ENCODE measurements around the gene CACNA1G.

Gene CACNA1G

DNA sequence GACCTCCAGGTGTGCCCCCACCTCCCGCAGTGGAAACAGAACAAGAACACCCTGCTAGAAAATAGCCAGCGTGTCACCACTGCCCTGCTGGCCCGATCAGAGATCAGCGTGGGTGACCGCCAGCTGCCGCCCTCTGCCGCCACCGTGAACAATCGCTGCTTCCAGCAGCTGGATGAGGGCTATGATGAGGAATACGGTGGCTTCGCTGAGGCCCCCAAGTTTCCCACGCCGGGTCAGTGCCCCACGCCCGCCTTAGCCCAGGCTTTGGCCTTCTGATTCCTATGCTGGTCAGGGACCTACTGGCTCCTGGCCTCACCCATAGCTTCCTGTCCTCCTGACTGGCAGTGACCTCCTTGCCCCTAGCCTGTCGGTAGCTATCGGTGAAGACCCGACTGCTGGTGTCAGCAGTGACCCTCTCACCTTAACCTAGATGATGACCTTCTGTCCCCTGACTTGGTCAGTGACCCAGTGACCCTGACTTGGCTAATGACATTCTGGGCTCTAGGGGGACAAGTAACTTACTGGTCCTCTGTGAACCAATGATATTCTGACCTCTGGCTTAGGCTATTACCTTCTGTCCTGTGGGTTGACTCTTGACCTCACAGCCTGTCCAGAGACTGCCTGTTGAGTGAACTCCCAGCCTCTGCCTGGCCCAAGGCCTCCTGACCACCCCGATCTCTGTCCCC lies 11.1 kb upstream of the CACNA1G start:
- no peak for DNase-seq

DNA sequence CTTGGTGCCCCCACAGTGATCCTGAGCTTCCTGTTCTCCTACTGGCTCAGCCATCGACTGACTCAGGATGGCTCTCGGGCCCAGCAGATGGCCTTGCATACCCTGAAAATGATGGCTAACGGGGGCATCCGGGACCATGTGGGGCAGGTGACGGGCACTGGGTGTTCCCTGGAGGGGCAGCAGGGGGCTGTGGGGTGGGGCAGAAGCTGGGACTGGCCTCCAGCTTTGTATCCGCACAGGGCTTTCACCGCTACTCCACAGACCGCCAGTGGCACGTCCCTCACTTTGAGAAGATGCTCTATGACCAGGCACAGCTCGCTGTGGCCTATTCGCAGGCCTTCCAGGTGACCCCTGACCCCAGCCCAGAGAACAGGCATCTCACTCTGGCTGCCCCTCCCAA lies 10.5 kb upstream of the CACNA1G start:
- DNase-seq: no peak

DNA sequence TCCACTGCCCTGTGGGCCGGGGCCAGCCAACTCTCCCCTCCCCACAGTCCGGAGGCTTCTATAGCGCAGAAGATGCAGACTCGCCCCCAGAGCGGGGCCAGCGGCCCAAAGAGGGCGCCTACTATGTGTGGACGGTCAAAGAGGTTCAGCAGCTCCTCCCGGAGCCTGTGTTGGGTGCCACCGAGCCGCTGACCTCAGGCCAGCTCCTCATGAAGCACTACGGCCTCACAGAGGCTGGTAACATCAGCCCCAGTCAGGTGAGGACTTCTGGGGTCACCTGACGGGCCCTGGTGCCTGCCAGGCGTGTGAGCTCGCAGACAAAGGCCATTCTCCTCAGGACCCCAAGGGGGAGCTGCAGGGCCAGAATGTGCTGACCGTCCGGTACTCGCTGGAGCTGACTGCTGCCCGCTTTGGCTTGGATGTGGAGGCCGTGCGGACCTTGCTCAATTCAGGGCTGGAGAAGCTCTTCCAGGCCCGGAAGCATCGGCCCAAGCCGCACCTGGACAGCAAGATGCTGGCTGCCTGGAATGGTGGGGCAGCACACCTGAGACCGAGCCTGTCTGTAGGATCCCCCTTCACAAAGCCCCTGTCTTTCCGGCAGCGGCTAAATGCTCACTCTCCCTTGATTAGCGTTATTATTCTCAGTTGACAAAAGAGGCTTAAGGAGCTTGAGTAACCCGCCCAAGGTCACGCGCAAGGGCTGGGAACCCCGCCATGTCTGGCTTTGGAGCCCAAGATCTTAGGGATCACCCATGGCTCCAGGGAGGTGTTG lies 9.7 kb upstream of the CACNA1G start:
- peak; percentile 30 for DNase-seq

DNA sequence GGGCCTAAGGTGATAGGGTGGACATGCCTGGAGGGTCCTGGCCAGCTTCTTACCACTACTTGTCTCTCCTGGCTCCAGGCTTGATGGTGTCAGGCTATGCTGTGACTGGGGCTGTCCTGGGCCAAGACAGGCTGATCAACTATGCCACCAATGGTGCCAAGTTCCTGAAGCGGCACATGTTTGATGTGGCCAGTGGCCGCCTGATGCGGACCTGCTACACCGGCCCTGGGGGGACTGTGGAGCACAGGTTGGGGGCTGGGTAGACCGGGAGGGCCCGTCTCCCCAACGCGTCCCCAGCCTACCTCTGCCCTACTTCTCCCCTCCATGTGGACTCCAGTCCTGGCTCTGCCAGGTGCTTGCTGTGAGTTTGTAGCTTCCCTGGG lies 9.1 kb upstream of the CACNA1G start:
- DNase-seq: no peak

DNA sequence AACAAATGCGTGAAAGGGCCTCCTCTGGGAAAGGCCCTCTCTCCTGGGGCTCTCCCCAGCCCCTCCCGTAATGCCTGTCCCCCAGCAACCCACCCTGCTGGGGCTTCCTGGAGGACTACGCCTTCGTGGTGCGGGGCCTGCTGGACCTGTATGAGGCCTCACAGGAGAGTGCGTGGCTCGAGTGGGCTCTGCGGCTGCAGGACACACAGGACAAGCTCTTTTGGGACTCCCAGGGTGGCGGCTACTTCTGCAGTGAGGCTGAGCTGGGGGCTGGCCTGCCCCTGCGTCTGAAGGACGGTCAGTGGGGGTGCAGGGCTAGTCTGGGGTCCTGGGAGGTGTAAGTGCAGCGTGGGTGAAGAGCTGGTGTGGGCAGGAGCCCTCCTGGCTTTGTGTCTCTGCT lies 8.6 kb upstream of the CACNA1G start:
- no peak for DNase-seq

DNA sequence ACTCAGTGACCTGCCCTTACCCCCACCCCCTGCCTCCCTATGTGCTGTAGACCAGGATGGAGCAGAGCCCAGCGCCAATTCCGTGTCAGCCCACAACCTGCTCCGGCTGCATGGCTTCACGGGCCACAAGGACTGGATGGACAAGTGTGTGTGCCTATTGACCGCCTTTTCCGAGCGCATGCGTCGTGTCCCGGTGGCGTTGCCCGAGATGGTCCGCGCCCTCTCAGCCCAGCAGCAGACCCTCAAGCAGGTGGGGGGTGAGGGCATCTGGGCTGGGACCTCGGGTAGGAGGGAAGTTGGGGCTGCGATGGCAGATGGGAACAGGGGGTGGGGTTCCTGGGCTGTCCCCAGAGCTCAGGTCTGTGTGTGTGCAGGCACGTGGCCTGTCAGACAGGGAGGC lies 6.3 kb upstream of the CACNA1G start:
- no peak for DNase-seq

DNA sequence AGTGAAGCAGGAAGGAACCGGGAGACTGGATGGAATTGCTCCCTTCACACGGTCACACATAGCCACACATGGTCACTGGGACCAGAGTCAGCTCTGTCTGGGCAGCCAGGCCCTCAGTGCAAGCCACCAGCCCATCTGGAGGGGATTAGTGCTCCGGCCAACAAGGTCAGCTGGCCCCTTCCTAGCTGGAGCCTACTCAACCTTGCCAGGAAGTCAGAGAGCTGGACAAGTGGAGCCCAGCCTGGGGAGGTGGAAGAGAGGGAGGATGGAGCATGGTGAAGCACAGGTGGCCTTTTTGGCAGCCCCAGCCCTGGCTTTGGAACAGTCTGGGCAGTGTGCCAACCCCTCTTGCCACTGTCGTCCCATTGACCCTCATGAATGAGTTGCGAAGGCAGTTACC lies 3.7 kb upstream of the CACNA1G start:
- peak; percentile 16 for DNase-seq

DNA sequence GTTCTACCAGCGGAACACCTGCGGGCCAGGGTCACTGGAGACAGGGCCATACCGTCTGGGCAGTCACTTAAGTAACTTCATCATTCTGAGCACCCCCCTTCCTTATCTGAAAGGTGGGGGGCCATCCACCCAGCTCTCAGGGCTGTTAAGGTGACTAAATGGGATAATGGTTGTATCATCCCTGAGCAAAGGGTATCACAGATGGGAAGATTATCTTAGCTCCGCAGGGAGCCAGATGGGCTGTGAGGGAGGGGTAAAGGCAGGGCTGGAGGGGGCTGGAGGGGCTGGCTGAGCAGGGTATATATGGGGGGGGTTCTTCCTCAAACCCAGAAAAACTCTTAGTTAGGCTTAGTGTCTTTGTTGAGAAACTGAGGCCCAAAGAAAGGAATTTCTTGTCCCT lies 2.9 kb upstream of the CACNA1G start:
- no peak for DNase-seq

DNA sequence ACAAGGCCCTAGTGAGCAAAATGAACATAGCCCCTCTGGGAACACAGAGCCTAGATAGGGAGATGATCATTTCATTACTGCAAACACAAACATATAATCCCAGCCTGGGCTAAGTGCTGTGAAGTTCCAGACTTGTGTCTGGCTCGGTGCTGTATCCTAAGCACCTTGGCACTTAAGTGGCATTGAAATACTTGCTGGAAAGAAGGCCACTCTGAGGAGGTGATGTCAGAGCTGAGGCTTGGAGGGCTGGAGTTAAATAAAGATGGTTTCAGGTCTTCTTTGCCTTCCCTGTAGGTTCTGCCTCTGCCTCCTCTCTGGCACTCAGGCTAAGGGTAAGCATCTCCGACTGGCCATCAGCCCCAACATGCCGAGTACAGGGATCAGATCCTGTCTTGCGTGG lies 2.4 kb upstream of the CACNA1G start:
- no peak for DNase-seq

DNA sequence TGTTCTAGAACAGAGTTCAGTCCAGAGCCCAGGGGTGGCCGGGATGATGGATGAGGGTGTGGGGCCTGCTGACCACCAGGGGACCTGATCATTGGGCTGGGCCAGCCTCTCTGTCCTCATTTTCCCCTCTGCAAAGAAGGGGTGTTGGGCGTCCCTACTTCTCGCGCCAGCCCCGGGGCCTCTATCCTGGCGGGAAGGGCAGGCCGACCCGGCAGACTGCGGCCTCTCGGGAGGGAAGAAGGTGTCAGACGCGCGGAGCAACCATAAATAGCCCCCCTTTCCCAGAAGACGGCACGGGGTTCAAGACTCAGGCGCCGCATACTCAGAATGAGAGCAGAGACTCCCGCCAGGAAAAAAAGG lies 2.0 kb upstream of the CACNA1G start:
- no peak for DNase-seq

DNA sequence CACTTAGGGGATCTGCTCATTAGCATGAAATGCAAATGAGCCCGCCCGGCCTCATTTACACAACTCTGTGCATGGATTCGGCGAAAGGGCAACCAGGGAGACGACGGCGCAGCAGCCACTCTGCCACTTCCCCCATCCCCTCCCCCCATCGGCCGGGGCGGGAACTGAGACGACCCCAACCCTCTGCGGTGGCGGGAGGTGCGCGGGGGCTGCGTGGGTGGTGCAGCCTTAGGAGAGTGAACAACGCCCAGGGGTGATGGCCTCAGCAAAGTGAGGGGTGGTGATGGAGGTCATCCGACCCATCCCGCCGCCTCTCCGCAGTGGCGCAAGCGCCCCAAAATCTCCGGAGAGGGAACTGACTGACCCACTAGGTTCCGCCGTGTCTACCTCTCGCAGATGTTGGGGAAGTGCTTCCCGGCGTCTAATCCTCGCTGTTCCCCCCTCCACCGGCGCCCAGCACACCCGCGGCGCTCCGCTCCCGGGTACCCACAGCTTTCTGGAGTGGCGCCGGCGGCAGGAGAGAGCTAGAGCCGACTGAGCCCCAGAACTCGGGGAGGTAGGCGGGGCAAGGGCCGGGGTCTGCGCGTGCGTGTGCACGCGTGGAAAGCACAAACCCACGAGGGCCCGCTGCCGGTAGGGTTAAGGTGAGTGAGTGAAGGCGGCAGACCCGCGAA lies 1.4 kb upstream of the CACNA1G start:
- DNase-seq: no peak

DNA sequence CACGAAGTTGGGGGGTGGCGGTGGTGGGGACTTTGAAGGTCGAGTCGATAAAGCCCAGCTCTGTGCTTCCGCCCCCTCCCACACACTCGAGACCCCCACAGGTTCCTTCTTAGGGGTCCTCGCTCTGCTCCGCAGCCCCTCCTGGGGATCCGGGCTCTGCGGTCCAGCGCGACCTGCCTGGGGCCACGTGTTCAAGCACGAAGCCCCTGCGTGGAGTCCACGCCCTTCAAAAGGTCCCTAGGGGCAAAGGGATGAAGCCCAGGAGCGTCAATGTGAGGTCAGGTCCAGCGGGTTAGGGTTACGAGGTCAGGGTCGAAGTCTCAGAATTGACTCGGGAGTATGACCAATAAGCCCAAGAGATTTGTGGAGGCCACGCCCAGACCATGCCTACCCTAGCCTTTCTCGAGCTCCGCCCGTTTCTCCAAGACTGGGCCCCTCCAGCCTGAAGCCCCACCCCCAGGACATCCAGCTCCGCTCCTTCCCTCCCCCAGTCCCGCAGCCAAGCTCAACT lies 786 bp upstream of the CACNA1G start:
- no peak for DNase-seq

DNA sequence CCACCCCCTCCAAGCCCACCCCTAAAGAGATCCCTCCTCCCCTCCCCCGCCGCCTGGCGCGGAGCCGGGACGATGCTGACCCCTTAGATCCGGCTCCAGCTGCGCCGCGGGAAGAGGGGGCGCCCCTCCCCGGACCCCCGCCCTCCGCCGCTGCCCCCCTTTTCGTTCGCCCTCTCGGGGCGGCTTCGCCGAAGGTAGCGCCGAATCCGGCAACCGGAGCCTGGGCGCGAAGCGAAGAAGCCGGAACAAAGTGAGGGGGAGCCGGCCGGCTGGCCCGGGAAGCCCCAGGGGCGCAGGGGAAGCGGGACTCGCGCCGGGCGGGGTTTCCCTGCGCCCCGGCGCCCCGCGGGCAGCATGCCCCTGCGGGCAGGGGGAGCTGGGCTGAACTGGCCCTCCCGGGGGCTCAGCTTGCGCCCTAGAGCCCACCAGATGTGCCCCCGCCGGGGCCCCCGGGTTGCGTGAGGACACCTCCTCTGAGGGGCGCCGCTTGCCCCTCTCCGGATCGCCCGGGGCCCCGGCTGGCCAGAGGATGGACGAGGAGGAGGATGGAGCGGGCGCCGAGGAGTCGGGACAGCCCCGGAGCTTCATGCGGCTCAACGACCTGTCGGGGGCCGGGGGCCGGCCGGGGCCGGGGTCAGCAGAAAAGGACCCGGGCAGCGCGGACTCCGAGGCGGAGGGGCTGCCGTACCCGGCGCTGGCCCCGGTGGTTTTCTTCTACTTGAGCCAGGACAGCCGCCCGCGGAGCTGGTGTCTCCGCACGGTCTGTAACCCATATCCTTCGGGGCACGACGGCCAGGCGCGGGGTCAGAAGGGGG lies 623 bp downstream of the CACNA1G start:
- DNase-seq: no peak

DNA sequence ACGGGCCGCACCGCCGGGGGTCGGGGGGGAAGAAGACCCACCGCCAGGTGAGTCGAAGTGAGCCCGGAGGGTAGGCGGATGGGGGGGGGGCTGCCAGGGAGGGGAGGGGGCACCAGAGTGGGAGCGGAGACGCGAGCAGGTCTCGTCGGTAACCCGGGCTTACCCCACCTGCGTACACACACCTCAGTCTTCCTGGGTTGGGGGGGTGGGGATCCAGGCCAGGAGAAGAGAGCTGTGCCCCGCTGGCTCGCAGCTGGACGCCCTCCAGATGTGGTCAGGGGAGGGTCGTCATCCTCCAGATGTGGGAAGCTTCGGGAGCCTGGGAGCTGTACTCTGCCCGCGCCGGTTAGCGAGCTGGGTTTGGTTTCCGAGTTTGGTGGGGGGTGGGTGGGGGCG lies 1.2 kb downstream of the CACNA1G start:
- no peak for DNase-seq

DNA sequence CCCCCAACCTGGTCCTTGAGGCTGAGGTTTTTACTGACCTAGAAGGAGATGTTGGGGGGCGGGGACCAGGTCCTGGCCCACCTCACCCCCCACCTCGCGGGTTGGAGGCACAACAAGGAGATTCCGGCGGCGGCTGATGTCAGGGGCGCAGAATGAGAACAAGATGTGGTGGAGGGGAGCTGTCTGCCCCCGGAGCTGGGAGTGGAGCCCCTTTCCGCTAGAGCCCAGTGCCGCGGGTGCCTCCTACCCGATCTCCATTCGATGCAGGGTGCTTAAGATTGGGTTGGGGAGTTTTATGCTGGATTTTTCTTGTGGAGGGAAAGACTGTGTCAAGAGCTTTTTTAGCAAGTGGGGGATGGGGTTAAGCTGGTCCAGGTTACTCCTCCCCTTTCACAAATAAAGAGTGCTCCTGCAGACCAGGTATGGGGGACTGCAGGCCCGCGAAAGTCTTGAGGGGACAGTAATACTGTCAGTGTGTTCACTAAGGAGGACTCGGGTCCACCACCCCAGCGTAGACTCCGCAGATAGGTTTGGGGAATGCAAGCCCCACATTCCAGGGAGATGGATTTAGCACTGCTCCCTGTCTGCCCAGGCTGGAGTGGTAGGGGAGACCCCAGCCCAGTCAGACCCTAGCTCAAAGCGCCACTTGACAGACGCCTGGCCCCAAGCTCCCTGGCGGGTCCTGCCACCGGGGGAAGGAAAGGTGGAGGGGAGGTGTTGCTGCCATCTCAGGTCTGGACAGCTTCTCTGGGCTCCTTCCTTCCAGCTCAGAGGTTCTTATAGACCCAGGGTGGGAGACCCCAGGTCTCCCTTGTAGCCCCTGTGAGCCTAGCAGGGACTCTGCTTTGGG lies 2.0 kb downstream of the CACNA1G start:
- DNase-seq: no peak

DNA sequence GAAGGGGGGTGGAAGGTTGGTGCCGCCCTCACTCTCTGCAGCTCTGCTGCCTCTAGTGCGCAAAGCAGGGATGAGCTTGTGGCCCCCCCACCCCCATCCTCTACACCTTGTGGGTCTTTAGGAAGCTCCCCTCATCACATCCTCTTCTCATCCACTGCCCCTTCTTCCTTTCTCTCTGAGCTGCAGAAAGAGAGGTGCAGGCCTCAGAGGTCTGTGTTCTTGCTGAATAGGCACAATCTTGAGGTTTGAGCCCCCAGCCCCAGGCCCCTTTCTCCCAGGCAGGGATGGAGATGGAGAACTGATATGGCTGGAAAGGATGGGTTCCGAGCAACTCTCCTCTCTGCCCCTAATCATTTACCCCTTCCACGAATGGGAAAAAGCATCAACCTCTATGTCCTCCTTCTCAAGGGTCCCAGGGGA lies 2.6 kb downstream of the CACNA1G start:
- DNase-seq: no peak

DNA sequence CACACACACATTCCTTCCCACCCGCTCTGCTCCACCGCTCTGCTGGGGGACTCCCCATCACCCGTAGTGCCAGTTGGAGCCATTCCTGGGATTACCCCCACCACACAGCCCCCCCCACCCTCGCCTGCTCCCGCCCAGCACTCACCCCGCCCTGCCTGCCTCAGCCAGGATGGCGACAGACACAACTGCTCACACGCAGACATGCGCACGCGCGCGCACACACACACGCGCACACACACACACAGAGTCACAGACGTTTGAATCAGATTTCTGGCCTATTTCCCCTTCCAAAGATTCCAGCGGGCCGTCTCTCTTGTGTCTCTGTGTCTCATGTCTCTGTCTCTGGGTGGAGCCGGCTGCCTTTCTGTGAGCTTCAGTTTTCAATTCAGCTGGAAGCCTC lies 4.4 kb downstream of the CACNA1G start:
- no peak for DNase-seq

DNA sequence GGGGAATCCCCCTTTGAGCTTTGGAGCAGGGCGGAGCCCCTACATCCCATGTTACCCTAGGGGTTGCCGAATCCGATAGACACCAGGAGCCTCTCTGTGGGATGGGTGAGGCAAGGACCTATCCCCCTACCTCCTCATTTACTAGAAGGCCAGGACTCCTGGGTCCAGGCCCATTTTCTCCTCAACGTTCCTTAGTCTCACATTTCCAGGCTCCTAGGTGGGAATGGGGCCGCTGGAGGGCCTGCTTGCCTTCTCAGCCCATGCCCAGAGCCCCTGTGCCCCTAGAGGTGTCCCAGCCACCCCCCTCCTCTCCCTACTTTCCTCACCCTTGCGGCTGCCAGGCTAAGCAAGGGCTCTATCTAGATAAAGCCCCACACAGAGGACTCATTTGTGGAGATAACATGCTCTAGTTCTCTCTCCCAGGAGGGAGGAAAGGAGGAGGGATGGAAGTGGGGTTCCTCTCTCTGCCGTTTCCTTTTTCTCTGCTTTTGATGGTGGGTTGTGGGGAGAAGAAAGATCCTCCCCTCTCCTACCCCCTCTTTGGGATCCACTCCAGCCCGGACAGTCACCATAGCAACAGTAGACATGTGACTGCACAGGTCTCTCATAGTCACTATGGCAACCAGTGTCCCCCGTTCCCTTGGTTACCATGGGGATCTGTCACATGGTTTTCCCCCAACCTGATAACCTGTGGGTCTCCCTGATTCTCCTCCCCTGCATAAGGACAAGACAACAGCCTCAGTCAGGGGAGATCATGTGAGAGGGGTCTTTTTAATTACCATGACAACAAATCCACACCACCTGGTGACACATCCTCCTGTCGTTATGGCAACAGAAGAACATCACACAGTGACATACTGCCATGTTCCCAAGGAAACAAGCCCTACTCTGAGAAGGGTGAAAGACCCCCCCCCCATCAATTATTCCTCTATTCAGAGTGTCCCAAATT lies 5.2 kb downstream of the CACNA1G start:
- no peak for DNase-seq

DNA sequence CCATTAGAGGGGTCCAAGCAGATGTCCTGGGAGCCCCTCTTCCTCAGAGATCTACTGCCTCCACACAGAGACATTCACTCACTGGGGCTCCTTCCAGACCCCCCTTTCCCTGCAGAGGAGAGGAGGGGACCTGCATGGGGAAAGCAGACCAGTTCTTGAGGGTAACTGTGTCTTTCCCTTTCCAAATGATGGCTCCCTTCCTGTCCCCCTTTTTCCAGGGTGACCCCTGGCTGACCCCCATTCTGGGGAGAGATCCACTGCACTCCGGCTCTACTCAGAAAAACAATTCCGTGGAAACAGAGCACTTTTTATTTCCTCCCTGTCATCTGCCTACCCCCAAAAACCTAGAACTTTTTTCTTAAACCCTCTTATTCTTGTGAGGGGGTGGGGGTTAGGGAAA lies 6.4 kb downstream of the CACNA1G start:
- no peak for DNase-seq

DNA sequence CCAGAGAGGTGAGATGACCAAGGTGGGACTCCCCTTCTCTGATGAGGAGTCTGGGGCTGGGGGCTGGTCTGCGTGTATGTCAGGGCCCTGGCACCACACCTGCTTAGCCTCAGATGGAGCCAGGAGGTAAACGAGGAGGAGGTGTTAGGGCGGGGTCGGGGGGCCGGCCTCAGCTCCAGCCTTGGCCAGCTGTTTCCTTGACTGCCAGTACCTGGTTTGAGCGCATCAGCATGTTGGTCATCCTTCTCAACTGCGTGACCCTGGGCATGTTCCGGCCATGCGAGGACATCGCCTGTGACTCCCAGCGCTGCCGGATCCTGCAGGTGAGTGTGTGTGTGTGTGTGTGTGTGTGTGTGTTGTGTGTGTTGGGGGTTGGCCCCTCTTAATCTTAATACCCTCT lies 8.1 kb downstream of the CACNA1G start:
- no peak for DNase-seq

DNA sequence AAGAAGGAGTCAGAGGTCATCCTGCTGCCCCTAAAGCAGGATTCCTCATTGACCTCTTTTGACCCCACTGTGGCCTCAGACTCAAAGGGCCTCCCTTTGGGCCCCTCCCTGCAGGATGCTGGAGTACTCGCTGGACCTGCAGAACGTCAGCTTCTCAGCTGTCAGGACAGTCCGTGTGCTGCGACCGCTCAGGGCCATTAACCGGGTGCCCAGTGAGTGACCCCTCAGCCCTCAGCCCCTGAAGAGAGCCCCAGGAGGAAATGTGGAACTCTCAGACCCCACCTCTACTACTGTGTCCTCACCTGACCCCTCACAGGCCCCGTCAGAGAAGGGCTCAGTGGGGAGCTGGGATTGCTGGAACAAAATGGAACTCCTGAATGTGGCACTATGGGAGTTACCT lies 9.1 kb downstream of the CACNA1G start:
- DNase-seq: no peak

All from NCI-H2107 (cell line).